ENCODE data around the gene PPIP5K2.

The PPIP5K2 gene

GRCh38 chr5:103254921-103255320 lies 134.8 kb downstream of the PPIP5K2 start:
- peak; percentile 33 for DNase-seq

- no peak for DNase-seq
Observed at GRCh38 chr5:103255691-103256090, 135.6 kb downstream of the PPIP5K2 start.

- DNase-seq, result no peak
Observed at GRCh38 chr5:103256178-103256577, 136.1 kb downstream of the PPIP5K2 start.

- DNase-seq, result peak; percentile 98
Observed at GRCh38 chr5:103258368-103258956, 138.4 kb downstream of the PPIP5K2 start, which contains the start of gene MACIR. TSS of gene MACIR (plus strand) at chr5:103258763. CDS start at chr5:103275920, 17,157 bp downstream.

GRCh38 chr5:103258957-103259704 lies 139.0 kb downstream of the PPIP5K2 start:
- peak; percentile 36 for DNase-seq

- peak; percentile 28 for DNase-seq
Observed at GRCh38 chr5:103259705-103260355, 139.7 kb downstream of the PPIP5K2 start.

DNA sequence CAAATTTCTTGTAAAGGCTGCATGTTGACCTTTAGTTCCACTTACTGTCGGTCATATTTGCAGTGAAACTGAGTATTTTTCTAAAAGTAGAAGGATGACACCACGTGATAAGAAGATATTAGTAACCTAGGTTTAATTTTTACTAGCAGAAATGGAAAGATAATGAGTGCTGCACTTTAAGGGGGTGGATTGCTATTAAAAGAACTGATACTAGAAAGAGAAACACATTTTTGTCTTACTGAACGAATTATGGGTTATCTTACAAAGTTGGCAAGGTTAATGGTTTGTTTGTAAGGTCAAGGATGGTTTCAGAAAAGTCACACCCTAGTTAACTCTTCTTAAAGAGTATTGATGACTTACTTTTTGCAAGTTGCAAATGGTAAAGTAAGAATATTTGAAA lies 140.8 kb downstream of the PPIP5K2 start:
- no peak for DNase-seq
